PC-3 (cell line): ENCODE data around the gene GRIA2.

Experiments
- EZH2 ChIP-seq: fragments of 300-600 bp; sonication (generic); IDR thresholded peaks from one replicate; pipeline ENCODE4 v1.6.1; 2017; ENCODE audit warnings: antibody characterized with exemption, mild to moderate bottlenecking, low read length; ENCODE audit not compliant: unreplicated experiment
- EZH2phosphoT487 ChIP-seq: fragments of 300-600 bp; sonication (generic); IDR thresholded peaks from 2 replicates; pipeline ENCODE4 v1.6.1; 2018; ENCODE audit warnings: mild to moderate bottlenecking, antibody characterized with exemption, low read length, borderline replicate concordance
- TF ChIP-seq, protein P1 (sequence below): fragments of 300-600 bp; sonication (generic); conservative IDR thresholded peaks from 2 replicates; pipeline ENCODE4 v1.5.1; 2017; ENCODE audit warnings: antibody characterized with exemption, low read depth, mild to moderate bottlenecking, low read length

DNA sequence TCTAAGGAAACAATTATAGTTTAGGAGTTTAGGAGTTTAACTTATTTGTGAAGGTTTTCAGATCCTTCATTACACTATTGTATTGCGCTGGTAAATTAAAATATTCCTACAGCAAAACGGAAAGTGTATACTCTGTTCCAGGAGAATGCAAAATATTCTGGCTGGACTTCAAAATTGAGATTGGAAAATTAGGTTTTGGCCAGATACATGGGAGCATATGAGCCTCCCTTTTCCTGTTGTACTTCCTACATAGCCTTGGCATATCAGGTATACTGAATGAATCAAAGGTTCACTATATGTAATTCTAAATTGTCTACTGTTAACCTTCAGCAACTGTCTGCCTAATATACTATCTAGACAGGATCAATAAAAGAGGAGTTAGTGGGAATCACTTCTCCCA is 25.2 kb upstream of the GRIA2 start:
- TF ChIP-seq, protein P1, sequence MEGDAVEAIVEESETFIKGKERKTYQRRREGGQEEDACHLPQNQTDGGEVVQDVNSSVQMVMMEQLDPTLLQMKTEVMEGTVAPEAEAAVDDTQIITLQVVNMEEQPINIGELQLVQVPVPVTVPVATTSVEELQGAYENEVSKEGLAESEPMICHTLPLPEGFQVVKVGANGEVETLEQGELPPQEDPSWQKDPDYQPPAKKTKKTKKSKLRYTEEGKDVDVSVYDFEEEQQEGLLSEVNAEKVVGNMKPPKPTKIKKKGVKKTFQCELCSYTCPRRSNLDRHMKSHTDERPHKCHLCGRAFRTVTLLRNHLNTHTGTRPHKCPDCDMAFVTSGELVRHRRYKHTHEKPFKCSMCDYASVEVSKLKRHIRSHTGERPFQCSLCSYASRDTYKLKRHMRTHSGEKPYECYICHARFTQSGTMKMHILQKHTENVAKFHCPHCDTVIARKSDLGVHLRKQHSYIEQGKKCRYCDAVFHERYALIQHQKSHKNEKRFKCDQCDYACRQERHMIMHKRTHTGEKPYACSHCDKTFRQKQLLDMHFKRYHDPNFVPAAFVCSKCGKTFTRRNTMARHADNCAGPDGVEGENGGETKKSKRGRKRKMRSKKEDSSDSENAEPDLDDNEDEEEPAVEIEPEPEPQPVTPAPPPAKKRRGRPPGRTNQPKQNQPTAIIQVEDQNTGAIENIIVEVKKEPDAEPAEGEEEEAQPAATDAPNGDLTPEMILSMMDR, result no peak
- TF ChIP-seq EZH2 (no peak), EZH2phosphoT487 (no peak)
